BLaER1 treated with 17β-estradiol and CSF1 and Interleukin-3, amounts not matched to agents 10 nM and 100 nM (cell line): Measurements from ENCODE around the gene GEMIN2.

Source experiments
- H3K27ac ChIP-seq, 11 experiments: shearing (Covaris generic); formaldehyde crosslinking; 2 replicates each; pipeline ENCODE4 v1.8.1; 2022
- H3K27me3 ChIP-seq, 11 experiments: shearing (Covaris generic); formaldehyde crosslinking; 2 replicates each; pipeline ENCODE4 v1.8.1; 2022
- H3K36me3 ChIP-seq, 11 experiments: shearing (Covaris generic); formaldehyde crosslinking; 2 replicates each; pipeline ENCODE4 v1.8.1; 2022
- H3K4me1 ChIP-seq, 10 experiments: shearing (Covaris generic); formaldehyde crosslinking; 2 replicates each; pipeline ENCODE4 v1.8.1; 2022
- H3K4me2 ChIP-seq, 11 experiments: shearing (Covaris generic); formaldehyde crosslinking; 2 replicates each; pipeline ENCODE4 v1.8.1; 2022
- H3K4me3 ChIP-seq, 10 experiments: shearing (Covaris generic); formaldehyde crosslinking; 2 replicates each; pipeline ENCODE4 v1.8.1; 2022
- H3K9ac ChIP-seq, 11 experiments: shearing (Covaris generic); formaldehyde crosslinking; 2 replicates each; pipeline ENCODE4 v1.8.1; 2022
- H3K9me3 ChIP-seq, 11 experiments: shearing (Covaris generic); formaldehyde crosslinking; replicated peaks in 1 of 11; 2 replicates each; pipeline ENCODE4 v1.8.1; 2022
- H4K20me1 ChIP-seq, 11 experiments: shearing (Covaris generic); formaldehyde crosslinking; 2 replicates each; pipeline ENCODE4 v1.8.1; 2022
- Cebpa-rat ChIP-seq, 11 experiments: shearing (Covaris generic); IDR thresholded peaks; 2 replicates each; pipeline ENCODE4 v1.8.1; 2022

GEMIN2 gene

DNA sequence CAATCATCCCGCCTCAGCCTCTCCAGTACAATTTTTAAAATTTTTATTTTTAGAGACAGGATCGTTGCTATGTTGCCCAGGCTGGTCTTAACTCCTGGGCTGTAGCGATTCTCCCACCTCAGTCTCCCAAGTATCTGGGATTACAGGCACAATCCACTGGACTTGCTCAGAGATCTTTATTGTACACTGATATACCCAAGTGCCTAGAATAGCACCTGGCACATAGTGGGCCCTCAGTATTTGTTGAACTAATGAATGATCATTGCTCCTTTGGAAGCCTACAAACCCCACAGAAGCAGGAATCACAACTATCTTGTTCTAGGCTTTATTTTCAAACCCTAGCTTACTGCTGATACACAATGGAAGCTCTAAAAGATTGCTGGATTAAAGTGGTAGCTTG, 59.1 kb downstream of the GEMIN2 start:
- H3K4me3 ChIP-seq, result no peak overlapping the region
- no peak overlapping the region for H3K9ac ChIP-seq
- no peak overlapping the region for H3K4me2 ChIP-seq

DNA sequence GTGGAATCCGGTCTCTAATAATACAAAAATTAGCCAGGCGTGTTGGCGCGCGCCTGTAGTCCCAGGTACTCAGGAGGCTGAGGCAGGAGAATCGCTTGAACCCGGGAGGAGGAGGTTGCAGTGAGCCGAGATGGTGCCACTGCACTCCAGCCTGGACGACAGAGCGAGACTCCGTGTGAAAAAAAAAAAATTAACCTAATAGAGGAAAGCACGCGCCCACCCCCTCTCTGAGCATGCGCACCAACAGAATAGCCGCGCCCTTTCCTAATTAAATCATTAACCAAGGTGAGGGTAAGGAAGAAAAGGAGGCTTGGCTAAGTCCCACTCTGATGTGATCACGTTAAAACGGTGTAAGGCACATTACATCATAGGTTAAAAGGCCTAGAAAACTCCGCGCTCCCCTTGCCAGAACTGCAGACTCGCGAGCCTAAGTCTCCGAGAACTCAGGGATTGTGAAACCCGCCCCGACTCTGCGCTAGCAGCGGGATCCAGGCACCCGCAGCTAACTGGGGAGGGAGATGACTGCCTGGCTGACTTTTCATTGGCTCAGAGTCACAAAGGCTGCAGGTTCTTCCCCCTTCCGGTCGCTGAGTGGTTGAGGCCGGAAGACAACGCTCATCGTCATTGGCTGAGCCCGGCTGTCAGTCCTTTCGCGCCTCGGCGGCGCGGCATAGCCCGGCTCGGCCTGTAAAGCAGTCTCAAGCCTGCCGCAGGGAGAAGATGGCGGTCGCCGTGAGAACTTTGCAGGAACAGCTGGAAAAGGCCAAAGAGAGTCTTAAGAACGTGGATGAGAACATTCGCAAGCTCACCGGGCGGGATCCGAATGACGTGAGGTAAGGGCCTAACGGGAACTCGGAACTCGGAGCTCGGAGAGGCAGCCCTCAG, 60.7 kb downstream of the GEMIN2 start, which contains the start of gene PNN:
TSS of gene PNN (plus strand) at position 695 of the 885 bp plus-strand sequence. CDS start at position 721, 26 bp downstream.
- Histone ChIP-seq H3K36me3 (peaks cover 36 to 42% (median 38%) of the 10 kb centered on the region in 11 experiments), H3K27me3 (no peaks in the 10 kb centered on the region), H3K4me2 (peak within 1 kb of the TSS; percentile 78 to 90 (median 85)), H3K4me3 (peak within 1 kb of the TSS; percentile 75 to 100 (median 90)), H4K20me1 (peaks cover 17 to 46% (median 42%) of the 10 kb centered on the region in 11 experiments; a peak in 20 of 22 replicates), H3K9me3 (no peaks in the 10 kb centered on the region), H3K27ac (peak within 1 kb of the TSS; percentile 86 to 99 (median 98)), H3K4me1 (peaks cover 30 to 58% (median 48%) of the 10 kb centered on the region in 10 experiments), H3K9ac (peak within 1 kb of the TSS; percentile 93 to 100 (median 98))
- TF ChIP-seq Cebpa-rat (IDR thresholded peaks at IDR 0.05), result peak in 10 of 11 experiments; percentile 15 to 92 (median 80); a peak in 17 of 22 replicates

More for the DNA sequence above, 59.1 kb downstream of the GEMIN2 start:
- peaks cover 20 to 26% (median 22%) of the 10 kb centered on the region in 11 experiments for H3K36me3 ChIP-seq
- no peak for TF ChIP-seq Cebpa-rat (IDR thresholded peaks at IDR 0.05)
- peaks cover 12 to 31% (median 26%) of the 10 kb centered on the region in 11 experiments; a peak in 20 of 22 replicates for H4K20me1 ChIP-seq
- peaks cover 42 to 54% (median 47%) of the 10 kb centered on the region in 10 experiments for H3K4me1 ChIP-seq
- H3K27ac ChIP-seq, result no peak overlapping the region
- no peaks in the 10 kb centered on the region for H3K27me3 ChIP-seq
- no peaks in the 10 kb centered on the region for H3K9me3 ChIP-seq

DNA sequence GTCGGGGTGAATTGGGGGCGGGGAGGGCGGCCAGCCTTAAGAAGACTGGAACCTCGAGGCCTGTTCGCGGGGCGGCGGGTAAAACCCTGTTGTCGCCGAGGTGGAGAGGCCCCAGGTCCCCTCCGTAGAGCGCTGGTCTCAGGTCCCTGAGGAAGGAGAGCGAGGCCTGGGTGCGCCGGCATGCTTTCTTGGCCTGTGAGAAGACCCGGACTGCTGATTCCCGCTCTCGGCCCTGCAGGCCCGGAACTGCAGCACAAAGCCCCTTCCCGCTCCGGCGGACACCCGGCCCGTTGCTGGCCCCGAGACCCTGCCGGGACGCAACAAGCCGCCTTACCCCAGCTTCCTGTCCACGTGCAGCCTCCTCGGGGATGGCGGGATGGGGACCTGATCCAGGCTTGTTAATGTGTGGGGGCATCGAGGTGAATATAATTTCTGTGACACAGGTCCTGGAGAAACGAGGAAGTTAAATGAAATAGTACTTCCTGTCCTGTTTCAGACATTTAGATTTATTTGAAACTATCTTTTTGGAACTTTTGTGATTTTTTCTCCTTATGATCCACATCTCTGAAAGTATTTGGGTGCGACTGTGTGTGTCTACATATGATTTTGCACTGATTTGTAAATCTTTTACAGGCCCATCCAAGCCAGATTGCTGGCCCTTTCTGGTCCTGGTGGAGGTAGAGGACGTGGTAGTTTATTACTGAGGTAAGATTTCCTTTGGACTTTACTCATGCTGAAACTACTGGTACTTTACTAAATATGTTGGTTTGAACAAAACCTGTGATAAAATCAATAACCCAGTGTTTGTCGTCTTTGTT, 61.5 kb downstream of the GEMIN2 start:
- Histone ChIP-seq H3K27me3 (no peaks in the 10 kb centered on the region), H4K20me1 (peaks cover 19 to 55% (median 51%) of the 10 kb centered on the region in 11 experiments; a peak in 20 of 22 replicates), H3K9me3 (no peaks in the 10 kb centered on the region), H3K27ac (peak overlapping the region; percentile 78 to 99 (median 98)), H3K4me2 (peak overlapping the region; percentile 64 to 90 (median 83)), H3K4me1 (peaks cover 35 to 66% (median 54%) of the 10 kb centered on the region in 10 experiments), H3K9ac (peak overlapping the region; percentile 93 to 100 (median 98)), H3K36me3 (peaks cover 44 to 51% (median 47%) of the 10 kb centered on the region in 11 experiments), H3K4me3 (peak overlapping the region; percentile 75 to 100 (median 90))
- no peak for TF ChIP-seq Cebpa-rat (IDR thresholded peaks at IDR 0.05)

DNA sequence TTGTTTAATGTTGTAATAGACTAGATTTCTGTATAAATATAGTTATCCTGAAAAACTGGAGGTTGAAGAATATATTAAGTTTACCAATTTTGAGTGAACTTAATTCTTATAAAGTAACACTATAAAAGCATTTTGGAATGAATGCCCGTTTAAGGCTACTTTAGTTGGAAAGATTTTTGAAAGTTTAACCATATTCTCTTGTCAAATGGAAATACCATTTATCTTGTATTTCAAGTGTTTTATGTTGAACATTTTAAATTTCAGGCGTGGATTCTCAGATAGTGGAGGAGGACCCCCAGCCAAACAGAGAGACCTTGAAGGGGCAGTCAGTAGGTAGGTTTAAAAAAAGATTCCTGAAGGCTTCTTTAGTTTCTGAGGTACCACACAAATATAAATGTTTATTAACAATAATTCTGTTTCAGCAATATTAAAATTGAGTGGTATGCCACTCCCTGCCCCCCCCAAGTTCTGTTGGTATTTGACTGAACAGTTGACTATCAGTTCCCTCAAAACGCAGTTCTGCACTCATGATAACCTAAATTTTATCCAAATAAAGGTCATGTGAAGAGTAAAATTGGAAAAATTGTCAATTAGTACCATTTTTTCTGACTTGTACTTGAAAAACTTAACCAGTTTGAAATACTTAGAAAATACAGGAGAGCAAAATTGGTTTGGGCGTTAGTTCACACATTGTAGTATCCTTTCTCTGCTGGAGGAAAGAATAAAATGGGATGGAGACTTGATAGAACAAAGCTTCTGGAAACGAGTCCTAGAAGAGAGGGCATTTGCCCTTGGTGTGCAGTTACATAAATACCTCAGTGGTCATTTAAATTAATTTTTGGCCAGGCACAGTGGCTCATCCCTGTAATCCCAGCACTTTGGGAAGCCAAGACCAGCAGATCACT, 62.4 kb downstream of the GEMIN2 start:
- no peaks in the 10 kb centered on the region for H3K9me3 ChIP-seq
- peak overlapping the region; percentile 93 to 100 (median 98) for H3K9ac ChIP-seq
- H4K20me1 ChIP-seq, result peaks cover 19 to 63% (median 59%) of the 10 kb centered on the region in 11 experiments; a peak in 21 of 22 replicates
- peak overlapping the region; percentile 64 to 90 (median 83) for H3K4me2 ChIP-seq
- peak overlapping the region; percentile 78 to 99 (median 98); a peak in 21 of 22 replicates for H3K27ac ChIP-seq
- H3K4me3 ChIP-seq, result peak overlapping the region; percentile 75 to 100 (median 90)
- no peak for TF ChIP-seq Cebpa-rat (IDR thresholded peaks at IDR 0.05)
- H3K4me1 ChIP-seq, result peaks cover 28 to 64% (median 55%) of the 10 kb centered on the region in 10 experiments
- peaks cover 53 to 60% (median 55%) of the 10 kb centered on the region in 11 experiments for H3K36me3 ChIP-seq
- no peaks in the 10 kb centered on the region for H3K27me3 ChIP-seq

DNA sequence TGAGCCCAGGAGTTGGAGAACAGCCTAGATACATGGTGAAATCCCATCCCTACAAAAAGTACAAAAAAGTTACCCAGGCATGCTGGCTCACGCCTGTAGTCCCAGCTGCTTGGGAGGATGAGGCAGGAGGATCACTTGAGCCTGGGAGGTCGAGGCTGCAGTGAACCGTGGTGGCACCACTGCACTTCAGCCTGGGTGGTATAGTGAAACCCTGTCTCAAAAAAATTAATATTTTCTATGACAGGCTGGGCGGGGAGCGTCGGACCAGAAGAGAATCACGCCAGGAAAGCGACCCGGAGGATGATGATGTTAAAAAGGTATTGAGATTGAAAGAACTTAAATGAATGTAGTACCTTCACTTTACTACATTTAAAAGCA, 63.0 kb downstream of the GEMIN2 start:
- peaks cover 19 to 70% (median 66%) of the 10 kb centered on the region in 11 experiments; a peak in 21 of 22 replicates for H4K20me1 ChIP-seq
- H3K4me2 ChIP-seq, result peak overlapping the region; percentile 64 to 90 (median 83)
- no peak for TF ChIP-seq Cebpa-rat (IDR thresholded peaks at IDR 0.05)
- H3K4me3 ChIP-seq, result peak overlapping the region in 9 of 10 experiments; percentile 75 to 100 (median 92); a peak in 14 of 20 replicates
- no peak overlapping the region for H3K27ac ChIP-seq
- peak overlapping the region; percentile 93 to 100 (median 98); a peak in 14 of 22 replicates for H3K9ac ChIP-seq
- no peaks in the 10 kb centered on the region for H3K9me3 ChIP-seq
- H3K36me3 ChIP-seq, result peaks cover 57 to 66% (median 62%) of the 10 kb centered on the region in 11 experiments
- no peaks in the 10 kb centered on the region for H3K27me3 ChIP-seq
- H3K4me1 ChIP-seq, result peaks cover 28 to 66% (median 55%) of the 10 kb centered on the region in 10 experiments

DNA sequence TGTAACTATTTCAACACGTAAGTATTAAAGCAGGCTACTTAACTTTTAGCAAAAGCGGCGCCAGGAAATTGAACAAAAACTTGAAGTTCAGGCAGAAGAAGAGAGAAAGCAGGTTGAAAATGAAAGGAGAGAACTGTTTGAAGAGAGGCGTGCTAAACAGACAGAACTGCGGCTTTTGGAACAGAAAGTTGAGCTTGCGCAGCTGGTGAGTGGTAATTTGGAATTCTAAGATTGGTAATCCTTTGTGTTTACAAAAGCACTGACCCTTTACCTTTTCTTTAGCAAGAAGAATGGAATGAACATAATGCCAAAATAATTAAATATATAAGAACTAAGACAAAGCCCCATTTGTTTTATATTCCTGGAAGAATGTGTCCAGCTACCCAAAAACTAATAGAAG, 64.9 kb downstream of the GEMIN2 start:
- H3K9me3 ChIP-seq, result no peaks in the 10 kb centered on the region
- H3K4me1 ChIP-seq, result peaks cover 21 to 72% (median 53%) of the 10 kb centered on the region in 10 experiments
- no peak for TF ChIP-seq Cebpa-rat (IDR thresholded peaks at IDR 0.05)
- H3K27ac ChIP-seq, result no peak overlapping the region
- H4K20me1 ChIP-seq, result peaks cover 34 to 88% (median 83%) of the 10 kb centered on the region in 11 experiments; a peak in 21 of 22 replicates
- H3K4me2 ChIP-seq, result peak overlapping the region in 4 of 11 experiments; percentile 19 to 47 (median 37); a peak in 6 of 22 replicates
- H3K27me3 ChIP-seq, result no peaks in the 10 kb centered on the region
- H3K9ac ChIP-seq, result no peak overlapping the region; a peak in 1 of 22 replicates
- no peak overlapping the region for H3K4me3 ChIP-seq
- H3K36me3 ChIP-seq, result peaks cover 69 to 85% (median 80%) of the 10 kb centered on the region in 11 experiments

DNA sequence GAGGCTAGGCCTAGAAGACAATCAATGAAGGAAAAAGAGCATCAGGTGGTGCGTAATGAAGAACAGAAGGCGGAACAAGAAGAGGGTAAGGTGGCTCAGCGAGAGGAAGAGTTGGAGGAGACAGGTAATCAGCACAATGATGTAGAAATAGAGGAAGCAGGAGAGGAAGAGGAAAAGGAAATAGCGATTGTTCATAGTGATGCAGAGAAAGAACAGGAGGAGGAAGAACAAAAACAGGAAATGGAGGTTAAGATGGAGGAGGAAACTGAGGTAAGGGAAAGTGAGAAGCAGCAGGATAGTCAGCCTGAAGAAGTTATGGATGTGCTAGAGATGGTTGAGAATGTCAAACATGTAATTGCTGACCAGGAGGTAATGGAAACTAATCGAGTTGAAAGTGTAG, 66.4 kb downstream of the GEMIN2 start:
- H3K27ac ChIP-seq, result peak overlapping the region in 2 of 11 experiments; percentile 13 to 14; a peak in 1 of 22 replicates
- H3K9me3 ChIP-seq, result no peaks in the 10 kb centered on the region
- peaks cover 34 to 97% (median 87%) of the 10 kb centered on the region in 11 experiments; a peak in 21 of 22 replicates for H4K20me1 ChIP-seq
- peak overlapping the region in 8 of 11 experiments; percentile 11 to 39 (median 26); a peak in 11 of 22 replicates for H3K4me2 ChIP-seq
- H3K4me3 ChIP-seq, result no peak overlapping the region
- H3K36me3 ChIP-seq, result peaks cover 84 to 100% (median 93%) of the 10 kb centered on the region in 11 experiments
- TF ChIP-seq Cebpa-rat (IDR thresholded peaks at IDR 0.05), result no peak
- peaks cover 16 to 66% (median 48%) of the 10 kb centered on the region in 10 experiments for H3K4me1 ChIP-seq
- H3K9ac ChIP-seq, result no peak overlapping the region
- H3K27me3 ChIP-seq, result no peaks in the 10 kb centered on the region
